Measurements from ENCODE around the gene SNTG2. TPM values are rescaled to one million over a fixed set of nuclear protein-coding genes. Genes with fewer than 3 reads are reported as not detected.

Gene SNTG2
- total RNA-seq, 2 donors from 2014 or later: 2.0 to 5.0 TPM

DNA sequence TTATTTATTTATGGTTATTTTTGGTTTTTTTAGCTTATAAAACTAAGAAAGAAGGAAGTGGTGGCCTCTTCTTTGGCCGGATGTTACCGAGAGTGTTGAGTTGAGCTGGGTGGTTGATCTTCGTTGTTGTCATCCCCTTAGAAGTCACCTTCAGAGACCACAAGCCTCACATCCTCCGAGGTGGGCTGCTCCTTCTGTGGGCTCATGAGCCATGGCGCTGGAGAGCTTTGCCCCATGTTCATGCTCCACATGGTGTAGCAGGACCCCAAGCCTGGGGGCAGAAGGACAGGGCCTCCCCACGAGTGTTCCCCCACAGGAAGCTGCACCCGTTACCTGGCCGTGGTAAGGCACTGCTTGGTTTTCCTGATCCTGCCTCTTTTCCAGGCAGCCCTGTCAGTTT lies 23.4 kb downstream of the SNTG2 start:
- intact Hi-C loops (cut with DNase I): no loop called here
- no peaks in the 10 kb centered on the region for H3K4me1 ChIP-seq (replicated peaks)
- H3K27me3 ChIP-seq (replicated peaks; ENCODE audit: insufficient read depth): no peaks in the 10 kb centered on the region
- WGBS: 66% methylated on average over 8 of the region's 8 CpGs
- H3K27ac ChIP-seq: no peak overlapping the region
- H3K9me3 ChIP-seq: no peaks in the 10 kb centered on the region
- H3K4me3 ChIP-seq: no peak overlapping the region
- H3K36me3 ChIP-seq: no peaks in the 10 kb centered on the region
- DNase-seq (ENCODE audit: low spot score): no peak
- TF ChIP-seq, protein P1, sequence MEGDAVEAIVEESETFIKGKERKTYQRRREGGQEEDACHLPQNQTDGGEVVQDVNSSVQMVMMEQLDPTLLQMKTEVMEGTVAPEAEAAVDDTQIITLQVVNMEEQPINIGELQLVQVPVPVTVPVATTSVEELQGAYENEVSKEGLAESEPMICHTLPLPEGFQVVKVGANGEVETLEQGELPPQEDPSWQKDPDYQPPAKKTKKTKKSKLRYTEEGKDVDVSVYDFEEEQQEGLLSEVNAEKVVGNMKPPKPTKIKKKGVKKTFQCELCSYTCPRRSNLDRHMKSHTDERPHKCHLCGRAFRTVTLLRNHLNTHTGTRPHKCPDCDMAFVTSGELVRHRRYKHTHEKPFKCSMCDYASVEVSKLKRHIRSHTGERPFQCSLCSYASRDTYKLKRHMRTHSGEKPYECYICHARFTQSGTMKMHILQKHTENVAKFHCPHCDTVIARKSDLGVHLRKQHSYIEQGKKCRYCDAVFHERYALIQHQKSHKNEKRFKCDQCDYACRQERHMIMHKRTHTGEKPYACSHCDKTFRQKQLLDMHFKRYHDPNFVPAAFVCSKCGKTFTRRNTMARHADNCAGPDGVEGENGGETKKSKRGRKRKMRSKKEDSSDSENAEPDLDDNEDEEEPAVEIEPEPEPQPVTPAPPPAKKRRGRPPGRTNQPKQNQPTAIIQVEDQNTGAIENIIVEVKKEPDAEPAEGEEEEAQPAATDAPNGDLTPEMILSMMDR (IDR thresholded peaks at IDR 0.05): no peak
- TF ChIP-seq POLR2A (IDR thresholded peaks at IDR 0.05) (no peak), POLR2AphosphoS5 (IDR thresholded peaks at IDR 0.05) (no peak)

DNA sequence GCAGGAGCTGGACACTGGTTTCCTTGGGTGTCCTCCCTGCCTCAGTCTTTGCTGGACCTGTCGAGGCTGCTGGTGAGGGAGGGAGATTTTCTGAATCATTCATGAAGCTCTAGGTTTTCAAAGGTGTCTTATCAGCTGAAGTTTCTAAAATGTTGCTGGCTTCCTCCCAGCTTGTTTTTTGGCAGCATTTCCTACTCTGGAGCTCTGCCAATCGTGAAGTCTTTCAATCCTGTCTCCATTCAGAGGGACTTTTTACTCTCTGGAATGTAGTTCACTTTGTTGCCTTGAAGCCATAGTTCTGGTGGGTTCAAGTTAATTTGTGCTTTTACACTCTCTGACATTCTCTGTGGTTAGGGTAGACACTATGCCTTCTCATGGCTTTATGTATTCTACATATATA lies 23.9 kb downstream of the SNTG2 start:
- H3K9me3 ChIP-seq: no peaks in the 10 kb centered on the region
- H3K36me3 ChIP-seq: no peaks in the 10 kb centered on the region
- no peak overlapping the region for H3K4me3 ChIP-seq
- H3K27me3 ChIP-seq (replicated peaks; ENCODE audit: insufficient read depth): no peaks in the 10 kb centered on the region
- 13% methylated on average over 2 of the region's 2 CpGs for WGBS
- no peak overlapping the region for H3K27ac ChIP-seq
- no peaks in the 10 kb centered on the region for H3K4me1 ChIP-seq (replicated peaks)
- intact Hi-C loops (cut with DNase I): no loop called here
- TF ChIP-seq, protein P1 (IDR thresholded peaks at IDR 0.05): no peak
- TF ChIP-seq POLR2AphosphoS5 (IDR thresholded peaks at IDR 0.05) (no peak), POLR2A (IDR thresholded peaks at IDR 0.05) (no peak)
- no peak for DNase-seq (ENCODE audit: low spot score)

DNA sequence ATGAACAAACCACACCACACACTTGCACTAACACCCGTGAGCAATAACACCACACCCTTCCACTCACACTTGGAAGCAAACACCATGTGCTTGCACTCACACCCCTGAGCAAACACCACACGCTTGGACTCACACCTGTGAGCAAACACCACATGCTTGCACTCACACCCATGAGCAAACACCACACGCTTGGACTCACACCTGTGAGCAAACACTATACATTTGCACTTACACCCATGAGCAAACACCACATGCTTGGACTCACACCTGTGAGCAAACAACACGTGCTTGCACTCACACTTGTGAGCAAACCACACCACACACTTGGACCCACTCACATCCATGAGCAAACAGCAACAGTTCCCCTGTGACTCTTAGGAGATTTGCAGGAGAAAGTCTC lies 24.4 kb downstream of the SNTG2 start:
- Histone ChIP-seq H3K9me3 (no peaks in the 10 kb centered on the region), H3K4me1 (replicated peaks) (no peaks in the 10 kb centered on the region), H3K27ac (no peak overlapping the region), H3K27me3 (replicated peaks; ENCODE audit: insufficient read depth) (no peaks in the 10 kb centered on the region), H3K4me3 (no peak overlapping the region), H3K36me3 (no peaks in the 10 kb centered on the region)
- intact Hi-C loops (cut with DNase I): no loop called here
- no peak for DNase-seq (ENCODE audit: low spot score)
- WGBS: 43% methylated on average over 4 of the region's 4 CpGs
- TF ChIP-seq, protein P1 (IDR thresholded peaks at IDR 0.05): no peak
- TF ChIP-seq POLR2AphosphoS5 (IDR thresholded peaks at IDR 0.05) (no peak), POLR2A (IDR thresholded peaks at IDR 0.05) (no peak)

DNA sequence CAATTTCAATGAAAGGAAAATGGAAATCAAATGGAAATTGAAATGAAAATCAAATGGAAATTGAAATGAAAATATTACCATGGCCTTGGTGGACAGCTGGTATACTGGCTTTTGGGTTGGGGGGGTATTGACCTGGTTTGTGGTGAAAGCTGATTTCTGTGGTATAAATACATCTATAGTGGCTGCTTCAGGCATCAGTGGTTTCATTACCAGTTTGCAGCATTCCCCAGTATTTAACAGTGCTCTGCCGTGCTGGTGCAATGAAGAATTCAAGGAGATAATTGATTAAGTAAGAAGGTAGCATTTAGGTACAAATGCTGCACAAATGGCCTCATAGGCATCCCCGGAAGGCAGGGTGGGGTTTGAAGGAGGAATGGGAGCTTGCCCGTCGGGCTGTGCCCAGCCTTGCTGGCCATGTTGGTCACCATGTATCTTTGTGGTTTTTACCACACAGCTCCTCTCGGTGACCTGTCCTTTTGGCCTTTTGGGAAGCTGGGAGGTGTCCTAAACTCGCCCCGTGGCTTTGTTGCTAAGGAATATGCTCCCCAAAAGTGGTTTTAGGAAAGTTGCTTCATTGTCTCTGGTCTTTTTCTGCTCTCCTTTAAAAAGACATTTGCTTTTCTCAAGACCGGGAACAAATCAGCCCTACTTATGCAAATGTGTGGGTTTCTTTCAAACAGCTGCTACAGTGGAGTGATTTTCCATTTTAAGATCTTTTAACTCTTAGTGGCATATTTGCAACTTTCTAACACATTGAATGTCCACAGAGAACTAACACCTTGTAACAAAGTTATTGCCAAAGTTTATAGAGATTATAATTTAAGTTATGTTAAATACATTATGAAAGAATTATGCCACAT lies 28.6 kb downstream of the SNTG2 start:
- WGBS: 68% methylated on average over 8 of the region's 8 CpGs
- Histone ChIP-seq H3K27me3 (replicated peaks; ENCODE audit: insufficient read depth) (no peaks in the 10 kb centered on the region), H3K36me3 (no peaks in the 10 kb centered on the region), H3K9me3 (no peaks in the 10 kb centered on the region), H3K4me1 (replicated peaks) (no peaks in the 10 kb centered on the region), H3K4me3 (no peak overlapping the region), H3K27ac (no peak overlapping the region)
- TF ChIP-seq, protein P1 (IDR thresholded peaks at IDR 0.05): no peak
- TF ChIP-seq POLR2A (IDR thresholded peaks at IDR 0.05) (no peak), POLR2AphosphoS5 (IDR thresholded peaks at IDR 0.05) (no peak)
- no peak for DNase-seq (ENCODE audit: low spot score)
- intact Hi-C loops (cut with DNase I): no loop called here

DNA sequence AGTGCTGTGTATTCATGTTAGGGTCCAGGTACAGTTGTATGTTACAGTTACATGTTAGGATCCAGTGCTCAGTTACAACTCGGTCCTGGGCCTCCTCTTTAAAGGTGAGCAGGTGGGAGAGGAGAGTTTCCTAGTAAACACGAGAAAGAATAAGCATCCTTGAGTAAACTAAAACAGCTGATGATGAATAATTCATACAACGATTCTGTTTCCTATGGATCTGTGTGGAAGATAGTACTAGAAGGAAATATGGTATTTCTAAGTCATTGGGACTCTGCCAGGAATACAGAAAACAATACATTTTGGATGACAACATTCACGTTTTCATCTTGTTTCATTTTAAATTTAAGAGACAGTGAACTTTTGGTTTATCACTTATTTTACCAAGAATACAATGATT lies 29.5 kb downstream of the SNTG2 start:
- TF ChIP-seq, protein P1 (IDR thresholded peaks at IDR 0.05): no peak
- no peak for TF ChIP-seq POLR2A (IDR thresholded peaks at IDR 0.05)
- TF ChIP-seq POLR2AphosphoS5 (IDR thresholded peaks at IDR 0.05): no peak
- Histone ChIP-seq H3K4me1 (replicated peaks) (no peaks in the 10 kb centered on the region), H3K9me3 (no peaks in the 10 kb centered on the region), H3K36me3 (no peaks in the 10 kb centered on the region), H3K27me3 (replicated peaks; ENCODE audit: insufficient read depth) (no peaks in the 10 kb centered on the region), H3K4me3 (no peak overlapping the region), H3K27ac (no peak overlapping the region)
- intact Hi-C loops (cut with DNase I): no loop called here
- 22% methylated on average over 4 of the region's 4 CpGs for WGBS
- no peak for DNase-seq (ENCODE audit: low spot score)

All from prostate gland (tissue), 2 donors.